Measurements from ENCODE around the gene MLEC. TPM values are rescaled to one million over a fixed set of nuclear protein-coding genes. Genes with fewer than 3 reads are reported as not detected.

Gene MLEC
- total and polyA plus RNA-seq, 10 donors: 7.7 to 117 (median 68.9) TPM

DNA sequence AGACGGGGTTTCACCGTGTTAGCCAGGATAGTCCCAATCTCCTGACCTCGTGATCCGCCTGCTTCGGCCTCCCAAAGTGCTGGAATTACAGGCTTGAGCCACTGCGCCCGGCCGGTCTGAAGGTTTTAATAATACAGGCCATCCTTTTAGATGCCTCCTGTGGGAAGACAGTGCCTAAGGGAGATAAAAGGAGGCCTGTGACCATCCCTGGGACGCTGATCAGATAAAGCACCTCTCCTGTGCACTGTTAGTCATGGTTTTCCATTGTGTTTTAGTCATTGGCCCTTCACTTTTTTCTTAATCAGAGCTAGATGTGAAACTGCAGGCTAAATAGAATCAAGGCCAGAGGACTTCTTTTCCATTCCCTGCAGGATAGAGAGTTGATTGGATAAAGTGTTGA, 31.1 kb downstream of the MLEC start:
- H3K9me3 ChIP-seq: no peaks in the 10 kb centered on the region
- H3K4me1 ChIP-seq: peaks cover 0 to 45% (median 22%) of the 10 kb centered on the region in 6 donors
- peaks cover 13 to 100% (median 81%) of the 10 kb centered on the region in 6 donors for H3K36me3 ChIP-seq
- 90 to 99% (median 94%) methylated on average over 9 of the region's 9 CpGs for WGBS, 5 donors
- TF ChIP-seq POLR2AphosphoS5 (IDR thresholded peaks at IDR 0.05): no peak
- TF ChIP-seq POLR2A (IDR thresholded peaks at IDR 0.05): no peak
- TF ChIP-seq CTCF (IDR thresholded peaks at IDR 0.05 in 8 of 11, conservative IDR thresholded peaks at IDR 0.05 in 3 of 11): no peak
- H3K27ac ChIP-seq: no peak overlapping the region
- H3K4me3 ChIP-seq: no peak overlapping the region
- H3K27me3 ChIP-seq (replicated peaks in 1 of 7): no peaks in the 10 kb centered on the region
- intact Hi-C loops (cut with DNase I; ENCODE audit: low total_unique reads): no loop called here
- no peak for DNase-seq

- TF ChIP-seq POLR2AphosphoS5 (IDR thresholded peaks at IDR 0.05) (no peak), CTCF (IDR thresholded peaks at IDR 0.05 in 8 of 11, conservative IDR thresholded peaks at IDR 0.05 in 3 of 11) (no peak)
- no peak for DNase-seq
- 87 to 94% (median 93%) methylated on average over 2 of the region's 2 CpGs for WGBS, 5 donors
- H3K4me1 ChIP-seq: peaks cover 0 to 35% (median 12%) of the 10 kb centered on the region in 6 donors
- H3K36me3 ChIP-seq: peaks cover 13 to 100% (median 78%) of the 10 kb centered on the region in 6 donors
- H3K27ac ChIP-seq: no peak overlapping the region
- H3K4me3 ChIP-seq: no peak overlapping the region
- no peaks in the 10 kb centered on the region for H3K9me3 ChIP-seq
- no peaks in the 10 kb centered on the region for H3K27me3 ChIP-seq (replicated peaks in 1 of 7)
- intact Hi-C loops (cut with DNase I; ENCODE audit: low total_unique reads): no loop called here
Observed at GRCh38 chr12:120719072-120719471, 32.1 kb downstream of the MLEC start.

- no peak overlapping the region for H3K4me3 ChIP-seq
- DNase-seq: peak; percentile 41
- peaks cover 13 to 99% (median 73%) of the 10 kb centered on the region in 6 donors for H3K36me3 ChIP-seq
Observed at GRCh38 chr12:120719496-120720233, 32.7 kb downstream of the MLEC start.

More at GRCh38 chr12:120719496-120720233, 32.7 kb downstream of the MLEC start:
- Histone ChIP-seq H3K27me3 (replicated peaks in 1 of 7) (no peaks in the 10 kb centered on the region), H3K4me1 (peaks cover 0 to 38% (median 12%) of the 10 kb centered on the region in 6 donors), H3K27ac (peak overlapping the region in 1 of 8 donors; percentile 26), H3K9me3 (no peaks in the 10 kb centered on the region)
- TF ChIP-seq CTCF (IDR thresholded peaks at IDR 0.05 in 8 of 11, conservative IDR thresholded peaks at IDR 0.05 in 3 of 11): no peak
- no peak for TF ChIP-seq POLR2AphosphoS5 (IDR thresholded peaks at IDR 0.05)
- no peak for TF ChIP-seq POLR2A (IDR thresholded peaks at IDR 0.05)
- intact Hi-C loops (cut with DNase I; ENCODE audit: low total_unique reads): loop anchor here (10.0 kb wide), 1 partner anchor 245 kb away; no protein-coding TSS in a partner anchor
- WGBS, 5 donors: 46 to 76% (median 61%) methylated on average over 11 of the region's 11 CpGs
